ENCODE measurements around the gene CELF5.
"Not testable (repeated sequence)": the region's sequence is repeated elsewhere in the genome, so short reads cannot be mapped to it uniquely, and the experiment has no call there.

CELF5 gene

DNA sequence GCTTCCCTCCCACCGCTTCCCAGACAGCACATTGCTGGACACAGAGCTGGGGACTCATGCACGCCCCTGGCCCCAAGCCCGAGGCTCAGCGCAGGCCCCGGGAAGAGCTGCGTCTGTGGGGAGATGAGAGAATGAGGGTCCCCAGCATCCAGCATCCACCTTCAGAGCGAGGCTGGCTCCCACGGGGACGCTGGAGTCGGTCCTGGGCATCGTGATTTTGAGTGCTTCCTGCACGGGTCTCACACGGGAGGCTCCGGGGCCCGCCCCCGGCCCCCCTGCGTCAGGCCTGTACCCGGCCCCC lies 34.0 kb upstream of the CELF5 start:
- no peak for DNase-seq (ENCODE audit: low read depth)

GRCh38 chr19:3190921-3191805 lies 33.3 kb upstream of the CELF5 start:
- DNase-seq (ENCODE audit: low read depth) = no peak

- DNase-seq (ENCODE audit: low read depth) = not testable (repeated sequence)
Observed at GRCh38 chr19:3191806-3192104, 32.7 kb upstream of the CELF5 start.

DNA sequence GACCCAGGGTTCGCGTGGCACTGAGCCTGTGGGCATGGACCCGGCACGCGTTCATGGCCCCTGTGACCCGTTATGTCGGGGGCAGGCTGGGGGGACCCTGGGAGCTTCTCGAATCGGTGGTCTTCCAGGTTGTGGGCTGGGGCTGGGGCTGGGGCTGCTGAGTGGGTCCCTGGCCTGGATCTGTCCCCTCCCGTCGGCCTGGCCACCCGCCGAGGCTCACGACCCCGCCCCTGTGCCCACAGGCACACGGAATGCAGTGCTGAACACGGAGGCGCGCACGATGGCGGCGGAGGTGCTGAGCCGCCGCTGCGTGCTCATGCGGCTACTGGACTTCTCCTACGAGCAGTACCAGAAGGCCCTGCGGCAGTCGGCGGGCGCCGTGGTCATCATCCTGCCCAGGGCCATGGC lies 32.2 kb upstream of the CELF5 start:
- DNase-seq (ENCODE audit: low read depth) = no peak

DNA sequence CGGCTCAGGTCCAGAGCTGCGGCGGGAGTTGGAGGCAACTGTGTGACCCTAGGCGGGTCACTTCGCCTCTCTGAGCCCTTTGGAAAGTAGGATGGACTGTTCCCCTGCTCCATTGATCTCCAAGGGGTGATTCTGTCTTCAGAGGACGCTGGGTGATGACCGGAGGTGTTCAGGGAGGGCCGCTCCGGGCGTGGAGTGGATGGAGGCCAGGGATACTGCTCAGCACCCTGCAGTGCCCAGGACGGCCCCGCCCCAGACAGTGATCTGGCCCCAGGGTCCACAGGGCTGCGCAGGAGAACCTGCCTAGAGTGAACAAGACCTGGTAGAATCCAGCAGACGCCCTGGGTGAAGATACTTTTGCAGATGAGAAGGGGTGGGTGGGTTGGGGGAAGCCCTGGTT lies 31.8 kb upstream of the CELF5 start:
- DNase-seq (ENCODE audit: low read depth) = no peak

- no peak for DNase-seq (ENCODE audit: low read depth)
Observed at GRCh38 chr19:3193256-3194105, 31.0 kb upstream of the CELF5 start.

DNA sequence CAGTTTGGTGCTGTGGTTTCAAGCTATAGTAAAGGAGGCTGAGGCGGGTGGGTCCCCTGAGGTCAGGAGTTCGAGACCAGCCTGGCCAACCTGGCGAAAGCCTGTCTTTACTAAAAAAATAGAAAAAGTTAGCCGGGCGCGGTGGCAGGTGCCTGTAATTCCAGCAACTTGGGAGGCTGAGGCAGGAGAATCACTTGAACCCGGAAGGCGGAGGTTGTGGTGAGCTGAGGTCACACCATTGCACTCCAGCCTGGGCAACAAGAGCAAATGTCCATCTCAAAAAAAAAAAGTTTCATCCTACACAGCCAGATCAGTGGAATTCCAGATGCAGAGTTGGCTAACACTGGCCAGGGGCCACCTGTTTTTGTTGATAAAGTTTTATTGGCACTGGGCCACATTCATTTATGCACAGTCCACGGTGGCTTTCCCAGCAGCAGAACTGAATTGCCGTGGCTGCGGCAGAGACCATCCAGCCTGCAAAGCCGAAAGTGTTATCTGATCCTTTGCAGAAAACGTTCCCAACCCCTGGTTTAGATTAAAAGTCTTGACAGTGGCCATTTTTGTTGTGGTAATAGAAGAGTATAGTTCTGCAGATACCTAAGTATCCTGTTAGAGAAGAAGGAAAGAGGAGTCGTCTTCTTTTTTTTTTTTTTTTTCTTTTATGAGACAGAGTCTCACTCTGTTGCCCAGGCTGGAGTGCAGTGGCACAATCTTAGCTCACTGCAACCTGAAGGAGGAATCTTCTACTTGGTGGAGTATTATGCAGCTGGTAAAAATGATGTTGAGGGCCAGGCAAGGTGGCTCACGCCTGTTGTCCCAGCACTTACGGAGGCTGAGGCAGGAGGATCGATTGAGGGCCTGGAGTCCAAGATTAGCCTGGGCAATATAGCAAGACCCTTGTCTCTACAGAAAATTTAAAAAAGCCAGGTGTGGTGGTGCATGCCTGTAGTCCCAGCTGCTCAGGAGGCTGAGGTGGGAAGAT lies 30.1 kb upstream of the CELF5 start:
- no peak for DNase-seq (ENCODE audit: low read depth)

GRCh38 chr19:3196064-3196932 lies 28.2 kb upstream of the CELF5 start:
- DNase-seq (ENCODE audit: low read depth) = no peak

GRCh38 chr19:3196933-3197205 lies 27.6 kb upstream of the CELF5 start:
- DNase-seq (ENCODE audit: low read depth) = no peak

GRCh38 chr19:3198901-3199700 lies 25.4 kb upstream of the CELF5 start:
- no peak for DNase-seq (ENCODE audit: low read depth)

DNA sequence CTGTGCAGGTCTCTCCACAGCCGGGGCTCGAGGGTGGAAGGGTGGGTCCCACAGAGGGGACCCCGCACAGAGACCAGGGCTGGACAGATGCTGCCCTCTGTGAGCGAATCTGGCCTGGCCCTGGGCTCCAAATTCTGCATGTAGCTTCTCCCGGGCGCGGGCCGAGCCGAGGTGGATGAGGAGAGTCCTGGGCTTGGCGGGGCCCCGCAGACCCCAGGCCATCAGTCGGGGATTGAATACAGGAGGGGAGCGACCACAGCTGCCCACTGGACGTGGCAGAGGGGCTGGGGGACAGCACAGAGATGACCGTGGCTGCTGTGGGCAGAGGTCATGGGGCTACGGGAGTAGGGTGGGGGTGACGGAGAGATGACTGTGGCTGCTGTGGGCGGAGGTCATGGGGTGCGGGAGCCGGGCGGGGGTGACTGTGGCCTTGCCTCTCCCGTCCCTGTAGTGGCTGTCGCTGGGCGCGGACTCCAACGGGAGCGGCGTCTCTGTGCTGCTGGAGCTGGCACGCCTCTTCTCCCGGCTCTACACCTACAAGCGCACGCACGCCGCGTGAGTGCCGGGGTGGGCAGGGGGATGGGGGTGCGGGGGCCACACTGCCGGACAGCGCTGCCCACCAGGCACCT lies 23.3 kb upstream of the CELF5 start:
- no peak for DNase-seq (ENCODE audit: low read depth)

DNA sequence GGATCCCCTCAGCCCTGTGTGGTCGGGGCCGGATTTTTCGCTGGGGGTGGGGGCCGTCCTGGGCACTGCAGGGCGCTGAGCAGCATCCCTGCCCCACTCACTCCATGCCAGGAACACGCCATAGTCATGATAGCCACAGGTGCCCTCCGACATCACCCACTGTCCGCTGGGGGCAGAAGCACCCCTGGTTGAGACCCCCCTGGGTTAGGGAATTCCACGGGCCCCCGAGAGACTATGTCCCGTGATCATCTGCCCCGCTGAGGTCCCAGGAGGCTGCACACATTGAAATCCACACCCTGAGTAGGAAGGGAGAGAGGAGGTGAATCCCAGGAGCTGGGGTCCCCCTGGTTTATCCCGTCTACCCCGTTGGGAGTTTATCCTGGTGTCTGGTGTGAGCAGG lies 22.6 kb upstream of the CELF5 start:
- DNase-seq (ENCODE audit: low read depth) = no peak

DNA sequence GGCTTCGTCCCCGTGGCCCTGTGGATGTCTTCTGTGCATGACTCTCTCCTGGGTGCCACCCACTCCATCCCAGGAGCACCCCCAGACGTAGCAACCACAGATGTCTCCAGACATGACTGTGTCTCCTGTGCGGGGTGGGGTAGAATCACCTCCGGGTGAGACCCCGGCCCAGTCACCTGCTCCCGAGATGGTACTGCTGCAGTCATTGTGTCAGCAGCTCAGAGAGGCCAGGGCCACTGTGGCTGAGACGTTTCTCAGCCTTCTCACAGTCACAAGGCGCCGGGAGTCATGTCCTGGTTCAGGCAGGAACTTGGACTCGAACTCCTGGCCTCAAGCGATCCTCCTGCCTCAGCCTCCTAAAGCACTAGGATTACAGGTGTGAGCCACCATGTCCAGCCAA lies 22.1 kb upstream of the CELF5 start:
- DNase-seq (ENCODE audit: low read depth) = no peak

- not testable (repeated sequence) for DNase-seq (ENCODE audit: low read depth)
Observed at GRCh38 chr19:3202895-3203294, 21.6 kb upstream of the CELF5 start.

- DNase-seq (ENCODE audit: low read depth) = no peak
Observed at GRCh38 chr19:3203805-3204645, 20.4 kb upstream of the CELF5 start.

GRCh38 chr19:3204646-3205275 lies 19.7 kb upstream of the CELF5 start:
- no peak for DNase-seq (ENCODE audit: low read depth)

GRCh38 chr19:3206216-3206953 lies 18.1 kb upstream of the CELF5 start:
- DNase-seq (ENCODE audit: low read depth) = no peak

Measured in stimulated activated CD8-positive, alpha-beta memory T cell treated with anti-CD3 and anti-CD28 coated beads, Interleukin-15, amount 100 ng/mL, for 24 hours (primary cell).